Measurements from ENCODE around the gene ADAM11. TPM values are rescaled to one million over a fixed set of nuclear protein-coding genes. Genes with fewer than 3 reads are reported as not detected.

ADAM11 gene
- total and polyA plus RNA-seq, 12 donors = 0.05 to 0.80 (median 0.32) TPM; not detected in 2

DNA sequence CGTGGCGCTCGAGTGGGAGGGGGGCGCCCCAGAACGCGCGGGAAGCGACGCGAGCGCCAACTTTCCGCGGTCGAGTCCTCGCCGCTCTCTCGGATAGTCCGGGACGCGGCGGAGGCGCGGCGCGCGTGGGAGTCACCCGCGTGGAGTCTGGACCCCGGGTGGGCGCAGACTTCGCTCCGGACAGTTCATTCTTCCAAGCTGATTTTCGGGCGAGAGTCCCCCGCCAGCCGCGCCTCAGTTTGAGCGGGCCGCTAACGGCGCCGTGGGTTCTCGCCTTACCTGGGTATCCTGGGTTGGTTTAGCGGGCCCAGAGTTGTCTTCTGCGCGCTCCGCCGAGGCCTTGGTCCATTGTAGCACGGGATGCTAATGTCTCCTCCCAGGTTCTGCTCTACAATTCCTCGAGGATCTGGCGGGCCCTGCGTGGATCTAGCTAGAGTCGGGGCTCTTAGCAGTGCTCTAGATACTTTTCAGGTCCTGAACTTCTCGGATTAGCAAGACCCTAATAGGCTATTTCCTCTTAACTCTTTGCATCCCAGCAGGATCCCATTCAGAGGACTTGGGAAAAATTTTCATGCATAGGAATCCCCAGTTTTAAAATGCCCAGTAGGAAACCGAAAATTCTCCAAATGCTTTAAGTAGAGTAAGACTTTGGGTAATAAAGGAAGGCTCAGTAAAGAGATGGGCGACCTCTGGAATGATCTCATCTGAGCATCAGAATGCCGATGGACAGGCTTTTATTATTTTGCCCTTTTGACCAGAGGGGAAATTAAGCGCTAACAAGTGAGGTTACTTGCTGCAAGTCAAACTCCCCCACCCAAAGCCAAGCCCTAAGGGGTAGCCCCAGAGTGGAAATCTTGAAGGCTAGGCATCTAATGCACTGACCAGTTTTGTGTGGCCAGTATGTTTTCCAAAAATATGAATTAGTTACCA is 71.8 kb downstream of the ADAM11 start:
- Histone ChIP-seq H3K9me3 (replicated peaks in 1 of 3) (no peaks in the 10 kb centered on the region), H3K4me3 (peak overlapping the region in 1 of 4 donors; percentile 63), H3K36me3 (replicated peaks in 1 of 2) (no peaks in the 10 kb centered on the region), H3K4me1 (replicated peaks in 1 of 2) (peaks cover 10 to 17% of the 10 kb centered on the region in 2 donors), H3K27ac (peak overlapping the region in 1 of 5 donors; percentile 5), H3K27me3 (peaks cover 52% of the 10 kb centered on the region)
- TF ChIP-seq, protein P1, sequence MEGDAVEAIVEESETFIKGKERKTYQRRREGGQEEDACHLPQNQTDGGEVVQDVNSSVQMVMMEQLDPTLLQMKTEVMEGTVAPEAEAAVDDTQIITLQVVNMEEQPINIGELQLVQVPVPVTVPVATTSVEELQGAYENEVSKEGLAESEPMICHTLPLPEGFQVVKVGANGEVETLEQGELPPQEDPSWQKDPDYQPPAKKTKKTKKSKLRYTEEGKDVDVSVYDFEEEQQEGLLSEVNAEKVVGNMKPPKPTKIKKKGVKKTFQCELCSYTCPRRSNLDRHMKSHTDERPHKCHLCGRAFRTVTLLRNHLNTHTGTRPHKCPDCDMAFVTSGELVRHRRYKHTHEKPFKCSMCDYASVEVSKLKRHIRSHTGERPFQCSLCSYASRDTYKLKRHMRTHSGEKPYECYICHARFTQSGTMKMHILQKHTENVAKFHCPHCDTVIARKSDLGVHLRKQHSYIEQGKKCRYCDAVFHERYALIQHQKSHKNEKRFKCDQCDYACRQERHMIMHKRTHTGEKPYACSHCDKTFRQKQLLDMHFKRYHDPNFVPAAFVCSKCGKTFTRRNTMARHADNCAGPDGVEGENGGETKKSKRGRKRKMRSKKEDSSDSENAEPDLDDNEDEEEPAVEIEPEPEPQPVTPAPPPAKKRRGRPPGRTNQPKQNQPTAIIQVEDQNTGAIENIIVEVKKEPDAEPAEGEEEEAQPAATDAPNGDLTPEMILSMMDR (IDR thresholded peaks at IDR 0.05) = no peak
- no peak for TF ChIP-seq POLR2A (IDR thresholded peaks at IDR 0.05)
- intact Hi-C loops (cut with DNase I) = no loop called here
- WGBS, 4 donors = 5 to 13% (median 8%) methylated on average over 22 to 58 of the region's 58 CpGs
- peak in 1 of 7 donors; percentile 13 for DNase-seq

DNA sequence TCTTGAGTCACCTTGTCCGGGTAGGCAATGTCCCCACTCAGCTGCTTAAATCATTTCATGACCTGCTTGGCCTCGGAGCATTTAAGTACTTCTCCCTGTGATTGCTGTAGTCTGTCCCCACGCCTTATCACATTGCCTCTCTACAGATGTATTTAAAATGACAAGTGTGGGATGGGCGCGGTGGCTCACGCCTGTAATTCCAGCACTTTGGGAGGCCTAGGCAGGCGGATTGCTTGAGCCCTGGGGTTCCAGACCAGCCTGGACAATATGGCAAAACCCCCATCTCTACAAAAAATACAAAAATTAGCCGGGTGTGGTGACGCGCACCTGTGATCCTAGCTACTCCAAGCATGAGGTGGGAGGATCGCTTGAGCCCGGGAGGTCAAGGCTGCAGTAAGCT is 72.6 kb downstream of the ADAM11 start:
- Histone ChIP-seq H3K9me3 (replicated peaks in 1 of 3) (no peaks in the 10 kb centered on the region), H3K27me3 (peaks cover 45% of the 10 kb centered on the region), H3K4me1 (replicated peaks in 1 of 2) (peaks cover 10 to 17% of the 10 kb centered on the region in 2 donors), H3K36me3 (replicated peaks in 1 of 2) (no peaks in the 10 kb centered on the region), H3K4me3 (no peak overlapping the region), H3K27ac (no peak overlapping the region)
- TF ChIP-seq, protein P1 (IDR thresholded peaks at IDR 0.05) = no peak
- TF ChIP-seq POLR2A (IDR thresholded peaks at IDR 0.05) = no peak
- intact Hi-C loops (cut with DNase I) = no loop called here
- DNase-seq = no peak
- WGBS, 4 donors = 85 to 91% (median 88%) methylated on average over 12 of the region's 12 CpGs

Small RNA genes within 50 kb of the gene (small RNA-seq; reads per million reads assigned to genes)
- gene RN7SL819P = 0 reads per million in 2 donors

Other genes starting within 250 kb of the ADAM11 start
- 1 to 10 TPM; 1.1 to 9.1 (median 3.3) TPM for gene FZD2, start 201.5 kb upstream of the ADAM11 start, total RNA-seq
- 1 to 10 TPM in 2 of 3 donors, under 1 TPM in 1; 0.18 to 2.7 (median 2.3) TPM for gene FZD2, start 201.5 kb upstream of the ADAM11 start, polyA plus RNA-seq
- gene MEIOC, start 102.5 kb upstream of the ADAM11 start, total RNA-seq = under 1 TPM in 1 of 9 donors, not detected in 8; 0.06 TPM
- under 1 TPM in 1 of 3 donors, not detected in 2; 0.10 TPM for gene MEIOC, start 102.5 kb upstream of the ADAM11 start, polyA plus RNA-seq
- 10 to 100 TPM; 12.4 to 42.0 (median 19.4) TPM for gene CCDC43, start 69.2 kb upstream of the ADAM11 start, total RNA-seq
- 10 to 100 TPM; 10.6 to 34.6 (median 11.3) TPM for gene CCDC43, start 69.2 kb upstream of the ADAM11 start, polyA plus RNA-seq
- gene DBF4B, start 50.3 kb upstream of the ADAM11 start, total RNA-seq = 1 to 10 TPM; 2.1 to 8.1 (median 4.7) TPM
- 10 to 100 TPM in 1 of 3 donors, 1 to 10 TPM in 2; 1.9 to 10.5 (median 3.7) TPM for gene DBF4B, start 50.3 kb upstream of the ADAM11 start, polyA plus RNA-seq
- 10 to 100 TPM in 1 of 9 donors, 1 to 10 TPM in 6, under 1 TPM in 2; 0.69 to 12.3 (median 2.6) TPM for gene GJC1, start 71.3 kb downstream of the ADAM11 start, total RNA-seq
- gene GJC1, start 71.3 kb downstream of the ADAM11 start, polyA plus RNA-seq = 1 to 10 TPM; 1.0 to 1.5 (median 1.1) TPM
- 1 to 10 TPM in 1 of 9 donors, under 1 TPM in 1, not detected in 7; 0.50 to 1.9 TPM for gene HIGD1B, start 88.9 kb downstream of the ADAM11 start, total RNA-seq
- gene HIGD1B, start 88.9 kb downstream of the ADAM11 start, polyA plus RNA-seq = 1 to 10 TPM in 2 of 3 donors, not detected in 1; 1.7 to 7.1 TPM
- gene EFTUD2, start 140.5 kb downstream of the ADAM11 start, total RNA-seq = 100 to 1,000 TPM in 3 of 9 donors, 10 to 100 TPM in 6; 51.2 to 113 (median 91.9) TPM
- gene EFTUD2, start 140.5 kb downstream of the ADAM11 start, polyA plus RNA-seq = 100 to 1,000 TPM in 1 of 3 donors, 10 to 100 TPM in 2; 30.5 to 122 (median 45.8) TPM
- gene GFAP, start 156.5 kb downstream of the ADAM11 start, total RNA-seq = 1 to 10 TPM in 6 of 9 donors, under 1 TPM in 2, not detected in 1; 0.39 to 9.1 (median 1.5) TPM
- gene GFAP, start 156.5 kb downstream of the ADAM11 start, polyA plus RNA-seq = 1 to 10 TPM in 1 of 3 donors, under 1 TPM in 2; 0.62 to 3.2 (median 0.98) TPM
- 1 to 10 TPM in 3 of 9 donors, under 1 TPM in 5, not detected in 1; 0.21 to 1.6 (median 0.85) TPM for gene KIF18B, start 188.8 kb downstream of the ADAM11 start, total RNA-seq
- gene KIF18B, start 188.8 kb downstream of the ADAM11 start, polyA plus RNA-seq = under 1 TPM; 0.20 to 0.46 (median 0.24) TPM
- 1 to 10 TPM in 3 of 9 donors, under 1 TPM in 2, not detected in 4; 0.55 to 1.5 (median 1.3) TPM for gene C1QL1, start 209.3 kb downstream of the ADAM11 start, total RNA-seq
- gene C1QL1, start 209.3 kb downstream of the ADAM11 start, polyA plus RNA-seq = 1 to 10 TPM in 1 of 3 donors, under 1 TPM in 2; 0.27 to 3.3 (median 0.88) TPM

Measured in adrenal gland (tissue), 12 donors.